ENCODE results near the gene OBSL1.

OBSL1 gene

DNA sequence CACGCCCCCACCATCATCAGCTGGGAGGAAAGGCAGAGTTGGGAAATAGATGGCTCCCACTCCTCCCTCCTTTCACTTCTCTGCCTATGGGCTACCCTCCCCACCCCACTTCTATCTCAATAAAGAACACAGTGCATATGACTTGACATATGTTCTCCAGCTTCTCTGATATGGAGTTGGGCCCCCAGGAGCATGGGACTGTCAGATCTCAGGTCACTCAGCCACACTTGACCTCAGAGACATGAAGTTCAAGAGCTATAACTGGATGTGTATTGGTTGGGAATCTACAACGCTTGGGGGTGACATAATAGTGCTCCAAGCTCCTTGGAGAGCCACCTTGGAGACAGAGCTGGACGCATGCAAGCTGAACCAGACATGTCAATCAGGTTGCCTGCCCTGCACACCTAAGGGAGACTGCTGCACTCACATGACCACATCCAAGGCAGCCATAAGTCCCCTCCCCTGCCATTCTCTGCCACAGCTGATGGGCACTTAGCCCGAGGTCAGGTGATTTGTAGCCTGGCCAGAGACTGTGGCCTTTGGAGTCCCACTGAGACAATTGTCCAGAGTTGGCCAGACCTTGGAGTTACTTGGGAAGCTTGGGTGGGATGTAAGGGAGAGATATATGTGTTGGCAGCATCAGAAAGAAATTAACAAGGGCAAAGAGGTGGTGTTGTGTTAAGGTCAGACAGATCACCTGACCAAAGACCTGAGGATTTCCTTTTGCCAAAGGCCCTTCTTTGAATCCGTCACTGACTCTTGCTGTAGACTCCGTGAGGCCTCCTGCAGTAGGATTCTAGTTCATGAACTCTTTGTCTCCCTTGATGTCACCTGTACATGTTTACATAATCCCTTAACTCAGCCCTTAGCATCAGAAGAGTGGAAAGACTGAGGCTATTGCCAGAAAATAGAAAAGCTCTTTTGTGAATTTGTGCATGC, 4.5 kb upstream of the OBSL1 start:
- H3K27me3 ChIP-seq (ENCODE audit: insufficient read depth, low read length, poor library complexity, severe bottlenecking) = no peaks in the 10 kb centered on the region
- peaks cover 6% of the 10 kb centered on the region for H3K4me1 ChIP-seq (ENCODE audit: insufficient read depth, low read length, poor library complexity, severe bottlenecking)

DNA sequence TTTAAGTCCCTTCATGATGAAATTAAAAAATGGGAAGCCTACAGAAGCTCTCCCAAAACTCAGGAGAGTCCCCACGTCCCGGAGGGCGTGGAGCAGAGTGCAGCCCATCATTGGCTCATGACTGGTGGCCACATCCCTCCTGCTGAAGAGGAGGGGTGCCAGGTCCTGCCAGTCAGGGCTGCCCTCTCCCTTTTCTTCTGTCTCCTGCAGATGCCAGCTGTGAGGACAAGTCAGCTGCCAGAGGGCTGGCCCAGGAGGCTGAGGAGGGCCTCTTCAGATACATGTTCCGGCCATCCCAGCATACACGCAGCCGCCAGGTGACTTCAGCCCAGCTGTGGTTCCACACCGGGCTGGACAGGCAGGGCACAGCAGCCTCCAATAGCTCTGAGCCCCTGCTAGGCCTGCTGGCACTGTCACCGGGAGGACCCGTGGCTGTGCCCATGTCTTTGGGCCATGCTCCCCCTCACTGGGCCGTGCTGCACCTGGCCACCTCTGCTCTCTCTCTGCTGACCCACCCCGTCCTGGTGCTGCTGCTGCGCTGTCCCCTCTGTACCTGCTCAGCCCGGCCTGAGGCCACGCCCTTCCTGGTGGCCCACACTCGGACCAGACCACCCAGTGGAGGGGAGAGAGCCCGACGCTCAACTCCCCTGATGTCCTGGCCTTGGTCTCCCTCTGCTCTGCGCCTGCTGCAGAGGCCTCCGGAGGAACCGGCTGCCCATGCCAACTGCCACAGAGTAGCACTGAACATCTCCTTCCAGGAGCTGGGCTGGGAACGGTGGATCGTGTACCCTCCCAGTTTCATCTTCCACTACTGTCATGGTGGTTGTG, 3.4 kb upstream of the OBSL1 start:
- TF ChIP-seq, protein P1, sequence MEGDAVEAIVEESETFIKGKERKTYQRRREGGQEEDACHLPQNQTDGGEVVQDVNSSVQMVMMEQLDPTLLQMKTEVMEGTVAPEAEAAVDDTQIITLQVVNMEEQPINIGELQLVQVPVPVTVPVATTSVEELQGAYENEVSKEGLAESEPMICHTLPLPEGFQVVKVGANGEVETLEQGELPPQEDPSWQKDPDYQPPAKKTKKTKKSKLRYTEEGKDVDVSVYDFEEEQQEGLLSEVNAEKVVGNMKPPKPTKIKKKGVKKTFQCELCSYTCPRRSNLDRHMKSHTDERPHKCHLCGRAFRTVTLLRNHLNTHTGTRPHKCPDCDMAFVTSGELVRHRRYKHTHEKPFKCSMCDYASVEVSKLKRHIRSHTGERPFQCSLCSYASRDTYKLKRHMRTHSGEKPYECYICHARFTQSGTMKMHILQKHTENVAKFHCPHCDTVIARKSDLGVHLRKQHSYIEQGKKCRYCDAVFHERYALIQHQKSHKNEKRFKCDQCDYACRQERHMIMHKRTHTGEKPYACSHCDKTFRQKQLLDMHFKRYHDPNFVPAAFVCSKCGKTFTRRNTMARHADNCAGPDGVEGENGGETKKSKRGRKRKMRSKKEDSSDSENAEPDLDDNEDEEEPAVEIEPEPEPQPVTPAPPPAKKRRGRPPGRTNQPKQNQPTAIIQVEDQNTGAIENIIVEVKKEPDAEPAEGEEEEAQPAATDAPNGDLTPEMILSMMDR (conservative IDR thresholded peaks at IDR 0.05; ENCODE audit: low read length) = no peak
- no peak for TF ChIP-seq EZH2phosphoT487 (IDR thresholded peaks at IDR 0.05; ENCODE audit: borderline replicate concordance)
- no peak overlapping the region for H3K4me2 ChIP-seq (ENCODE audit: low read depth, low read length, poor library complexity, severe bottlenecking)
- H3K9me2 ChIP-seq (replicated peaks; ENCODE audit: low read depth, low read length) = no peaks in the 10 kb centered on the region

More for the DNA sequence above, 4.5 kb upstream of the OBSL1 start:
- Histone ChIP-seq H3K4me3 (ENCODE audit: low read length, poor library complexity, severe bottlenecking) (no peak overlapping the region), H3K79me2 (ENCODE audit: insufficient read depth, low read length) (no peaks in the 10 kb centered on the region; the same call in 1 of the 2 replicates), H3K9me2 (replicated peaks; ENCODE audit: low read depth, low read length) (no peaks in the 10 kb centered on the region), H3K9me3 (ENCODE audit: insufficient read depth, low read depth, low read length) (no peaks in the 10 kb centered on the region), H3K9ac (ENCODE audit: low read depth, low read length, poor library complexity, severe bottlenecking) (no peak overlapping the region), H4K20me1 (ENCODE audit: insufficient read depth, low read length, poor library complexity, severe bottlenecking) (no peaks in the 10 kb centered on the region), H3K4me2 (ENCODE audit: low read depth, low read length, poor library complexity, severe bottlenecking) (no peak overlapping the region), H2AFZ (ENCODE audit: low read length) (no peak overlapping the region), H3K36me3 (ENCODE audit: insufficient read depth, low read length) (no peaks in the 10 kb centered on the region), H3F3A (ENCODE audit: low read depth) (no peaks in the 10 kb centered on the region)
- no peak for TF ChIP-seq EZH2phosphoT487 (IDR thresholded peaks at IDR 0.05; ENCODE audit: borderline replicate concordance)
- TF ChIP-seq, protein P1 (conservative IDR thresholded peaks at IDR 0.05; ENCODE audit: low read length) = no peak

DNA sequence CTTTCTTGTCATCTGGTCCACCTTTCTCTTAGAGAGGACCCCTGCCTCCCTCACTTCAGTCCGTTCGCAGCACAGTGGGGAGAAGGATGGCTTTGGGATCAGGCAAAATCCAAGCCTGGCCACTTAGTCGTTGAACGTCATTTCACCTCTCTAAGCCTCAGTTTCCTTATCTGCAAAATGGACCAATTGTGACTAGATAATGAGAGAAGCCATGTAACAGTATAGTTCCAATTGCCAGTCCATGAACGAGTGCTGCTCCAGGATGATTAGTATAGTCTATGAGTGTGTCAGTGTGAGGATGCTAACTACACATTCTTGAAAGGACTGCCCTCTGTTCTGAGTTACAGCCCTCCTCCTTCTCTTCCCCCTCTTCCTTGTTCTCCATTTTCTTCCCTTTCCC, 1.8 kb upstream of the OBSL1 start:
- Histone ChIP-seq H3K27me3 (ENCODE audit: insufficient read depth, low read length, poor library complexity, severe bottlenecking) (no peaks in the 10 kb centered on the region), H3K9me2 (replicated peaks; ENCODE audit: low read depth, low read length) (no peaks in the 10 kb centered on the region), H3K4me2 (ENCODE audit: low read depth, low read length, poor library complexity, severe bottlenecking) (no peak overlapping the region), H3K9me3 (ENCODE audit: insufficient read depth, low read depth, low read length) (no peaks in the 10 kb centered on the region), H4K20me1 (ENCODE audit: insufficient read depth, low read length, poor library complexity, severe bottlenecking) (peaks cover 9% of the 10 kb centered on the region), H3K9ac (ENCODE audit: low read depth, low read length, poor library complexity, severe bottlenecking) (no peak overlapping the region), H2AFZ (ENCODE audit: low read length) (no peak overlapping the region), H3K4me1 (ENCODE audit: insufficient read depth, low read length, poor library complexity, severe bottlenecking) (peaks cover 16% of the 10 kb centered on the region), H3K36me3 (ENCODE audit: insufficient read depth, low read length) (no peaks in the 10 kb centered on the region), H3K79me2 (ENCODE audit: insufficient read depth, low read length) (peaks cover 5% of the 10 kb centered on the region; the same call in 1 of the 2 replicates), H3F3A (ENCODE audit: low read depth) (no peaks in the 10 kb centered on the region), H3K4me3 (ENCODE audit: low read length, poor library complexity, severe bottlenecking) (no peak overlapping the region)
- TF ChIP-seq, protein P1 (conservative IDR thresholded peaks at IDR 0.05; ENCODE audit: low read length) = no peak
- no peak for TF ChIP-seq EZH2phosphoT487 (IDR thresholded peaks at IDR 0.05; ENCODE audit: borderline replicate concordance)

More for the DNA sequence above, 3.4 kb upstream of the OBSL1 start:
- Histone ChIP-seq H3K79me2 (ENCODE audit: insufficient read depth, low read length) (peaks cover 5% of the 10 kb centered on the region; the same call in 1 of the 2 replicates), H3K9me3 (ENCODE audit: insufficient read depth, low read depth, low read length) (no peaks in the 10 kb centered on the region), H3K27me3 (ENCODE audit: insufficient read depth, low read length, poor library complexity, severe bottlenecking) (no peaks in the 10 kb centered on the region), H4K20me1 (ENCODE audit: insufficient read depth, low read length, poor library complexity, severe bottlenecking) (peaks cover 5% of the 10 kb centered on the region), H3K4me3 (ENCODE audit: low read length, poor library complexity, severe bottlenecking) (no peak overlapping the region), H3K36me3 (ENCODE audit: insufficient read depth, low read length) (no peaks in the 10 kb centered on the region), H3K4me1 (ENCODE audit: insufficient read depth, low read length, poor library complexity, severe bottlenecking) (peaks cover 13% of the 10 kb centered on the region), H3K9ac (ENCODE audit: low read depth, low read length, poor library complexity, severe bottlenecking) (no peak overlapping the region), H3F3A (ENCODE audit: low read depth) (no peaks in the 10 kb centered on the region), H2AFZ (ENCODE audit: low read length) (no peak overlapping the region)
